GM18858 (cell line): ENCODE measurements around the gene PHOX2A.

Experiments used
- ATAC-seq: cut with Tn5 transposase; IDR thresholded peaks from one replicate; pipeline ENCODE4 v1.9.1; 2021; ENCODE audit not compliant: unreplicated experiment

Gene PHOX2A

GRCh38 chr11:72189455-72190250 is 54.3 kb downstream of the PHOX2A start:
- ATAC-seq = no peak
